Hematopoietic multipotent progenitor cell treated with erythropoietin and hydrocortisone succinate and interleukin-3 and kit ligand, for 17 days (in vitro differentiated cells): ENCODE measurements around the gene TMUB2.
"Not testable (repeated sequence)": the region's sequence is repeated elsewhere in the genome, so short reads cannot be mapped to it uniquely, and the experiment has no call there.

Experiments used
- DNase-seq: peaks from one replicate; pipeline ENCODE4 v3.0.0-alpha.2; 2015; ENCODE audit warnings: low spot score

Gene TMUB2

GRCh38 chr17:44219616-44220212 is 32.9 kb downstream of the TMUB2 start, which contains the start of gene UBTF:
Gene UBTF (minus strand): TSS chr17:44219675. CDS start chr17:44218229, 1,446 bp downstream.
- peak; percentile 75 for DNase-seq

GRCh38 chr17:44220213-44221083 is 33.7 kb downstream of the TMUB2 start:
- peak; percentile 65 for DNase-seq

- DNase-seq: peak; percentile 82
These were observed 34.5 kb downstream of the TMUB2 start for GRCh38 chr17:44221084-44221861.

GRCh38 chr17:44221862-44222111 is 35.0 kb downstream of the TMUB2 start:
- peak; percentile 75 for DNase-seq

GRCh38 chr17:44222112-44222869 is 35.5 kb downstream of the TMUB2 start:
- peak; percentile 91 for DNase-seq

GRCh38 chr17:44223541-44224071 is 36.8 kb downstream of the TMUB2 start:
- DNase-seq: no peak

GRCh38 chr17:44229090-44229489 is 42.3 kb downstream of the TMUB2 start:
- no peak for DNase-seq

- DNase-seq: no peak
These were observed 43.4 kb downstream of the TMUB2 start for GRCh38 chr17:44230140-44230539.

GRCh38 chr17:44232061-44232460 is 45.3 kb downstream of the TMUB2 start:
- no peak for DNase-seq

GRCh38 chr17:44233582-44233981 is 46.8 kb downstream of the TMUB2 start:
- no peak for DNase-seq

GRCh38 chr17:44235583-44235936 is 48.8 kb downstream of the TMUB2 start:
- no peak for DNase-seq

GRCh38 chr17:44236444-44236991 is 49.7 kb downstream of the TMUB2 start:
- no peak for DNase-seq

- DNase-seq: not testable (repeated sequence)
These were observed 51.1 kb downstream of the TMUB2 start for GRCh38 chr17:44237886-44238285.

- peak; percentile 19 for DNase-seq
These were observed 54.4 kb downstream of the TMUB2 start for GRCh38 chr17:44241106-44241624.
